WTC11 (cell line): ENCODE results near the gene ZDHHC21.

Experiments used
- ATF3 ChIP-seq: sonication (generic); formaldehyde crosslinking; conservative IDR thresholded peaks from 2 replicates; pipeline ENCODE4 v1.8.1; 2022; ENCODE audit warnings: mild to moderate bottlenecking, missing genetic modification reagents
- CREB1 ChIP-seq: sonication (generic); formaldehyde crosslinking; IDR thresholded peaks from 2 replicates; pipeline ENCODE4 v1.8.0; 2023; ENCODE audit warnings: mild to moderate bottlenecking, missing genetic modification reagents
- CTCF ChIP-seq: fragments of 200-600 bp; IDR thresholded peaks from 2 replicates; pipeline ENCODE4 v1.8.0; 2022; ENCODE audit warnings: antibody characterized with exemption
- ELF4 ChIP-seq: sonication (generic); formaldehyde crosslinking; IDR thresholded peaks from 2 replicates; pipeline ENCODE4 v1.8.1; 2022; ENCODE audit warnings: low read depth, mild to moderate bottlenecking, moderate library complexity, missing genetic modification reagents
- ESRRA ChIP-seq: sonication (generic); formaldehyde crosslinking; IDR thresholded peaks from 2 replicates; pipeline ENCODE4 v1.8.1; 2022; ENCODE audit warnings: mild to moderate bottlenecking, missing genetic modification reagents, borderline replicate concordance
- MXD4 ChIP-seq: fragments of 250-450 bp; sonication (Bioruptor Pico); IDR thresholded peaks from 2 replicates; pipeline ENCODE4 v1.8.0; 2021; ENCODE audit warnings: mild to moderate bottlenecking, moderate library complexity, borderline replicate concordance
- NR3C1 ChIP-seq: sonication (generic); formaldehyde crosslinking; conservative IDR thresholded peaks from 2 replicates; pipeline ENCODE4 v1.8.1; 2023; ENCODE audit warnings: low read depth, mild to moderate bottlenecking, missing genetic modification reagents
- RELA ChIP-seq: sonication (generic); formaldehyde crosslinking; IDR thresholded peaks from 2 replicates; pipeline ENCODE4 v1.8.1; 2022; ENCODE audit warnings: missing genetic modification reagents, mild to moderate bottlenecking, borderline replicate concordance
- TCF7 ChIP-seq: sonication (generic); formaldehyde crosslinking; IDR thresholded peaks from 2 replicates; pipeline ENCODE4 v1.8.0; 2022; ENCODE audit warnings: mild to moderate bottlenecking, low read depth, missing genetic modification reagents, moderate library complexity
- ZNF232 ChIP-seq: sonication (generic); formaldehyde crosslinking; IDR thresholded peaks from 2 replicates; pipeline ENCODE4 v1.8.0; 2022; ENCODE audit warnings: mild to moderate bottlenecking, missing genetic modification reagents

- TF ChIP-seq CREB1 (CRISPR knock-in tag) (no peak), ESRRA (CRISPR knock-in tag) (no peak), CTCF (no peak), RELA (no peak), ATF3 (CRISPR knock-in tag) (no peak), NR3C1 (CRISPR knock-in tag) (no peak), ZNF232 (CRISPR knock-in tag) (no peak), MXD4 (CRISPR knock-in tag) (no peak), ELF4 (CRISPR knock-in tag) (no peak), TCF7 (no peak)
These were observed 108.7 kb downstream of the ZDHHC21 start for GRCh38 chr9:14584571-14584970.
